Measurements from ENCODE around the gene LRRC36. TPM values are rescaled to one million over a fixed set of nuclear protein-coding genes. Genes with fewer than 3 reads are reported as not detected.

LRRC36 gene
- total and polyA plus RNA-seq, 9 of the 15 experiments (the other 6 are each of a cell fraction or from before 2014, with no cell fraction given), result 0.09 to 0.40 (median 0.17) TPM; not detected in 1

DNA sequence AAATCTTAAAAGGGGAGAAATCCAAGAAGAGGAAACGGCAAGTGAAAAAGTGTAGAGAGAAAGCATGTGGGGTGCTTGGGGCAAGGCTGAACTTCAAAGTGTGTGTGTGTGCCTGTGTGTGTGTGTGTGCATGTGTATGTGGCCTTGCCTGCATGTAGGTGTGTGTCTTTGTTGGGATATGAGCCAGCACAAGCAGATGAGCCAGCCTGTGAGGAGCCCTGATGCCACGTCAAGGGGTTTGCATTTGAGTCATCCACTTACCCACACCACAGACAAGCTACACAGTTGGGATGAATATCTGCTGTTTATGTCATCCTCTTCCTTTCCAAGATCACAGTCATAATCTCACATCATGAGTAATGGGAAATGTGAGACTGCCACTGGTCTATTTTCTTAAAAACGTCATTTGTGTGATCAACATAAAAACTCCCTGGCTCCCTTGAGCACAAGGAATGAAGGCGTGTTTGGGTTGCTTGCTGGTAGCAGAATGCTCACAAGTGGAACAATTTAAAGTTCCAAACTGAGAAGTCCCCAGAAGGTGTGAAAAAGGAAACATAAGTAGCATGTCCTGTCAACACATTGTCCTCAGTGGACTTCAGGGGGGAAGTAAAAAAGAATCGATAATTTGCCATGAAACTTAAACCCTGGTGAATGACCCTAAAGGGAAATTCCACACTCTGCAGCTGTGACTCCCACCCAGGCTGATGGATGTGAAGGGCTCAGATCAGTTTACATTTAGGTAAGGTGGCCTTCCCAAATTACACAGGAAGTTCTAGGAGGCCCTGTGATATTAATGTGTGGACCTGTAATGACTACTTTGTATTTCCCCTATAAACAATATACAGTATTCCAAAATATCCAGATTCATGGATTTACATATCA lies 14.8 kb upstream of the LRRC36 start (continued):
- TF ChIP-seq, protein P1, sequence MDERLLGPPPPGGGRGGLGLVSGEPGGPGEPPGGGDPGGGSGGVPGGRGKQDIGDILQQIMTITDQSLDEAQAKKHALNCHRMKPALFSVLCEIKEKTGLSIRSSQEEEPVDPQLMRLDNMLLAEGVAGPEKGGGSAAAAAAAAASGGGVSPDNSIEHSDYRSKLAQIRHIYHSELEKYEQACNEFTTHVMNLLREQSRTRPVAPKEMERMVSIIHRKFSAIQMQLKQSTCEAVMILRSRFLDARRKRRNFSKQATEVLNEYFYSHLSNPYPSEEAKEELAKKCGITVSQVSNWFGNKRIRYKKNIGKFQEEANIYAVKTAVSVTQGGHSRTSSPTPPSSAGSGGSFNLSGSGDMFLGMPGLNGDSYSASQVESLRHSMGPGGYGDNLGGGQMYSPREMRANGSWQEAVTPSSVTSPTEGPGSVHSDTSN (CRISPR knock-in tag; IDR thresholded peaks at IDR 0.05; ENCODE audit: low read depth), result no peak
- TF ChIP-seq, protein P1 (tag; conservative IDR thresholded peaks at IDR 0.05; ENCODE audit: low read depth), result peak; percentile 51
- TF ChIP-seq SMARCA4 (IDR thresholded peaks at IDR 0.05), result peak; percentile 56; the same call in 1 of the 2 replicates
- TF ChIP-seq SMARCC2 (IDR thresholded peaks at IDR 0.05; ENCODE audit: low read depth), result 0 out of 2 replicates have a peak, but pooled peaks have one; percentile 22
- TF ChIP-seq PPARD (CRISPR knock-in tag; IDR thresholded peaks at IDR 0.05), result no peak
- no peak for TF ChIP-seq ZNF140 (CRISPR knock-in tag; IDR thresholded peaks at IDR 0.05)
- peak; percentile 71; the same call in 1 of the 2 replicates for TF ChIP-seq JUND (IDR thresholded peaks at IDR 0.05; ENCODE audit: borderline replicate concordance, low read depth, low read length)
- TF ChIP-seq JUND (tag; IDR thresholded peaks at IDR 0.05; ENCODE audit: borderline replicate concordance, low read depth, low read length), result peak; percentile 72; the same call in 2 of the 3 replicates
- TF ChIP-seq EP400 (IDR thresholded peaks at IDR 0.05), result 0 out of 2 replicates have a peak, but pooled peaks have one; percentile 18
- 0 out of 2 replicates have a peak, but pooled peaks have one; percentile 19 for TF ChIP-seq EHMT2 (IDR thresholded peaks at IDR 0.05)
- peak in 1 of 2 experiments; percentile 42; a peak in 1 of 4 replicates for TF ChIP-seq FOXK2 (conservative IDR thresholded peaks at IDR 0.05 in 1 of 2, IDR thresholded peaks at IDR 0.05 in 1 of 2; ENCODE audit: low read depth in 2 of 2)
- TF ChIP-seq HNRNPL (IDR thresholded peaks at IDR 0.05; ENCODE audit: low read depth, low read length), result no peak
- TF ChIP-seq, protein P2, sequence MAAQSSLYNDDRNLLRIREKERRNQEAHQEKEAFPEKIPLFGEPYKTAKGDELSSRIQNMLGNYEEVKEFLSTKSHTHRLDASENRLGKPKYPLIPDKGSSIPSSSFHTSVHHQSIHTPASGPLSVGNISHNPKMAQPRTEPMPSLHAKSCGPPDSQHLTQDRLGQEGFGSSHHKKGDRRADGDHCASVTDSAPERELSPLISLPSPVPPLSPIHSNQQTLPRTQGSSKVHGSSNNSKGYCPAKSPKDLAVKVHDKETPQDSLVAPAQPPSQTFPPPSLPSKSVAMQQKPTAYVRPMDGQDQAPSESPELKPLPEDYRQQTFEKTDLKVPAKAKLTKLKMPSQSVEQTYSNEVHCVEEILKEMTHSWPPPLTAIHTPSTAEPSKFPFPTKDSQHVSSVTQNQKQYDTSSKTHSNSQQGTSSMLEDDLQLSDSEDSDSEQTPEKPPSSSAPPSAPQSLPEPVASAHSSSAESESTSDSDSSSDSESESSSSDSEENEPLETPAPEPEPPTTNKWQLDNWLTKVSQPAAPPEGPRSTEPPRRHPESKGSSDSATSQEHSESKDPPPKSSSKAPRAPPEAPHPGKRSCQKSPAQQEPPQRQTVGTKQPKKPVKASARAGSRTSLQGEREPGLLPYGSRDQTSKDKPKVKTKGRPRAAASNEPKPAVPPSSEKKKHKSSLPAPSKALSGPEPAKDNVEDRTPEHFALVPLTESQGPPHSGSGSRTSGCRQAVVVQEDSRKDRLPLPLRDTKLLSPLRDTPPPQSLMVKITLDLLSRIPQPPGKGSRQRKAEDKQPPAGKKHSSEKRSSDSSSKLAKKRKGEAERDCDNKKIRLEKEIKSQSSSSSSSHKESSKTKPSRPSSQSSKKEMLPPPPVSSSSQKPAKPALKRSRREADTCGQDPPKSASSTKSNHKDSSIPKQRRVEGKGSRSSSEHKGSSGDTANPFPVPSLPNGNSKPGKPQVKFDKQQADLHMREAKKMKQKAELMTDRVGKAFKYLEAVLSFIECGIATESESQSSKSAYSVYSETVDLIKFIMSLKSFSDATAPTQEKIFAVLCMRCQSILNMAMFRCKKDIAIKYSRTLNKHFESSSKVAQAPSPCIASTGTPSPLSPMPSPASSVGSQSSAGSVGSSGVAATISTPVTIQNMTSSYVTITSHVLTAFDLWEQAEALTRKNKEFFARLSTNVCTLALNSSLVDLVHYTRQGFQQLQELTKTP (IDR thresholded peaks at IDR 0.05; ENCODE audit: low read depth in 1 of 2, partially characterized antibody in 2 of 2), result peak in 1 of 2 experiments; percentile 21
- no peak for TF ChIP-seq POLR2G (IDR thresholded peaks at IDR 0.05; ENCODE audit: low read depth, low read length)
- no peak for TF ChIP-seq CBX5 (IDR thresholded peaks at IDR 0.05; ENCODE audit: borderline replicate concordance, low read depth)
- no peak for TF ChIP-seq PHF20 (IDR thresholded peaks at IDR 0.05; ENCODE audit: partially characterized antibody)
- no peak for TF ChIP-seq SP2 (IDR thresholded peaks at IDR 0.05; ENCODE audit: extremely low read depth, low read depth, low read length, poor library complexity, severe bottlenecking)
- TF ChIP-seq DPF2 (IDR thresholded peaks at IDR 0.05), result peak; percentile 12; the same call in 1 of the 2 replicates

All from K562 (cell line).